DMS 273 treated with DMSO at 0.1 percent for 48 hours (cell line): ENCODE data around the gene VSX1.
A peak's percentile ranks its signal among the peaks of the same experiment; 100 is the strongest.

Experiments used
- DNase-seq: peaks from one replicate; lab custom pipeline; 2025; lab: John Stamatoyannopoulos, UW

The VSX1 gene

DNA sequence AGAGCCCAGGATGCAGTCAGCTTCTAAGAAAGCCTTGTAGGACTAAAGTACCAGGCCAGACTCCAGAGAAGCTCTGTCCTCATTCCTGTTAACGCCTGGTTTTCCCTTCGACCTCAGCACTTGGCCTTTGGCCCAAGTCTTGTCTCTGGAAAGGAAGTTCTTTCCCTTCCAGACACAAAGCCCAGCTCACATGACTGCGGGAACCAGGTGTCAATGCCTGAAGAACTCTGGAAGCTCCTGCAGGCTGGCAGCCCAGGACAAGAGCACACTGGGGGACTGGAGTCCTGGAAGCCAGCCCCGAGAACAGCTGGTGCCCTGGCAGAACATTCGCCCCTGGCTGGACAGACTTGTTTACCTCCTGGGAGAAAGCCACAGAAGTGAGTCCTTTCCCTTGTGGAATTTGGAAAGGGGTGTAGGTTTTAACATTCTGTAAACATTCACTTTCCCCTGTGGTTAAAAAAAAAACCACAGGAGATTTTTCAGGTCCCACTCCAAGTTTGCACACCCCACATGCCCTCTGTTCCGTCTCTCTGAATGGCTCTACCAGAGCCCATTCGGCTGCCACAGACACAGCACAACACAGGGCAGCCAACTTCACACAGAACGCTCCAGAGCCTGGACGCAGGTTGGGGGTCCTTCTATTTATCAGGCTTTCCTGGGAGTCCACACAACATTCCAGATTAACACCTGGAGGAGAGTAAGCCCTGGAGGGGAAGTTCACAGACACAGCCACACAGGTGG, 42.1 kb downstream of the VSX1 start:
- DNase-seq = peak; percentile 52

DNA sequence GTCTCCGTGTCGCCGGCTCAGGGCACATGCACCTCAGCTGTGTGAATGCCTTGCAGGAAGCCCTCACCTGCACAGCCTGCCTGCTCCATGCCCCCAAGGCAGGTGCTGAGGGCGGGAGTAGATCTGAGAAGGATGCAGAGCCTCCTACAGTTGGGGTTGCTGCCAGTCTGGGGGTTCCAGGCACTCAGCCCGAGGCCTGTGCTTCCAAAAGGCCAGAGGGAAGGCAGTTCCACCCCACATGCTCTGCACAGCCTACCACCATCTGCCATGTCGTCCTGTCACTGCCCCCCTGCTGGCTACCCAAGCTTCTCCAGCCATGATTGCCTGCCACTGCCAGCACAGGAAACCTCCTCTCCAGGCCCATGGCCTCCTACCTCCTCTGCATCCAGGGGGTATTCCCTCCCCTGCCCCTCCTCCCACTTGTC, 43.3 kb downstream of the VSX1 start:
- peak; percentile 54 for DNase-seq

DNA sequence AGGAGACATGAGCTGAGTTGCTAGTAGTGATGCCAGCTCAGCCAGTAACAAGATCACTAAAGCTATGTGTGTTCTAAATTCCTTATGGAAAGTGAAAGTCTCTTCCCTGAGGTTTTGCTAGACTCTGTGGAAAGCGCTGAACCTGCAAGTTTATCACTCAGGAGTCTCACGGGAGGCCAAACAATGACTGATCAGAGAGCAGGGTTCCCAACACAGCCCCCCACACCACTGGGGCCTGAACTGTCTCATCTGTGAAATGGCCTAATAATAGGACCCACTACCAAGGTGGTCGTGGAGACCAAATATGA, 43.9 kb downstream of the VSX1 start:
- DNase-seq = no peak

DNA sequence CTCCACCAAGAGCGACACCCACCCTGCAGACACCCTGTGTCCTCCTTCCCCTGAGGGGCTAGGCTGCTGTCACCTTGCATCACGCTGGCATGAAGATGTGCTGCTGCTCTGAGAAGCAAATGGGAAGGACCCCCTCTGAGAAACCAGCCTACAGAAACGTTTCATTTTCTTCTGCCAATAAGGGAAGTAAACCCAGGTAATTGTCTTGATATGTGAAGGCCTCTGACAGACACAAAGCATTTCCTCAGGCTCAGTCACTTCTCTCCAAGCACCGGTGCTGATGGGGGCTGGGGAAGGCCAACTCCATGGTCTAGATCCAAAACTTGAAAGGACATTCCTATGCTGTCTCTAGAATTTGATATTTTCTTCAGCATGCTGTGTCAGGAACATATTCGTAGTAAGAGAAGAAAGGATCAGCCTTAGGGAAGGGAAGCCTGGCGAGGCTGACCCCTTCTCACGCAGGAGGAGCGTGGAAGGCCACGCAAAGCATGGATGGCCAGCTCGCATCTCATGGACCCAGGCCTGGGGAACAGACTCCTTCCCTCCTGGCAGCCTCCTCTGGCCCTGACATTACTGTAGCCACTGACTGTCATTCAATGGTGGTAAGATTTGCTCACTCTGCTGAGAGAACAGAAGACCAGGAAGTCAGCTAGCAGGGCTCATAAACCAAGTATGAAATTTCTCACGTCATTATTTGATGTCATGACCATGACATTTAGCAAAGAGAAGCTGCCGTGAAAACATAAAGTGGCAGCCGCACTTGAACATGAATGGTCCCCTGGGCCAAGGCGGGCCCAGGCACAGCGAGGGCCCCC, 44.4 kb downstream of the VSX1 start:
- no peak for DNase-seq

DNA sequence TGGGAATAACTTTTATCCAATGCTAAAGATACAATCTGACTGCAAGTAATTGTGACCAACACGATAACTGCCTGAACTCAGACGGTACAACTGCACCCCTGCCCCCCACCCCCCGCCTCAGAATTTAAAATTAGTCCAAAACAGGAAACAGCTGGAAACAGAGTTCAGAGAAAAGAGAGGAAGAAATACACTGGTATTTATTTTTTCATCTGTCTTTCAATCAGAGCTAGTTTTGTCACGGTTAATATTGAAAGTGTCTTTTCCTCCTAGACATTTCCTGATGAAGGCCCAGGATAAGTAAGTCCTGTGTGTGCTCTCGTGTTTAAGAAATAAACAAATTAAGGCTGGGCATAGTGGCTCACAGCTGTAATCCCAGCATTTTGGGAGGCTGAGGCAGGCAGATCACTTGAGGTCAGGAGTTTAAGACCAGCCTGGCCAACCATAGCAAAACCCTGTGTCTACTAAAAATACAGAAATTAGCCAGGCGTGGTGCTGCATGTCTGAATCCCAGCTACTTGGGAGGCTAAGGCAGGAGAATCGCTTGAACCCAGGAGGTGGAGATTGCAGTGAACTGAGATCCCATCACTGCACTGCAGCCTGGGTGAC, 45.5 kb downstream of the VSX1 start:
- no peak for DNase-seq

DNA sequence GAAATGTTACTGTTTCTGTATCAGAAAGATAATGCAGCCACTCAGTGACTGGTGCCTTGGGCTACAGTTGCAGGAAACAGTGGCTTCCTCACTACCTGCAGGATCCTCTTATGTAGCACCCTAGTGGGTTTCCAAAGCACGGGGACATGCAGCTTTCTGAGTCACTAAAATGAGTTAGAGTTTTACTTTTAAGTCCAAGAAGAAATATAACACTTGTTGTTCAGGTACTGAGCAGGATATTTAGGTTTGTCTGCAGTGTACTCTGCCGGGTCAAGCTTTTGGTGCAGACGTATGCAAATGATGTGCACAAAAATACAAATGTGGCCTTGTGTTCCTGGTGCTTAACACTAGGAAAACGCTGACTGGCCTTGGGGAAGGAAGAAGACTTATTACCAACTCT, 46.0 kb downstream of the VSX1 start:
- DNase-seq = no peak

GRCh38 chr20:25033924-25034300, 48.0 kb downstream of the VSX1 start:
- DNase-seq = no peak

- DNase-seq = peak; percentile 10
Measured at GRCh38 chr20:25033265-25033923, 48.5 kb downstream of the VSX1 start.

DNA sequence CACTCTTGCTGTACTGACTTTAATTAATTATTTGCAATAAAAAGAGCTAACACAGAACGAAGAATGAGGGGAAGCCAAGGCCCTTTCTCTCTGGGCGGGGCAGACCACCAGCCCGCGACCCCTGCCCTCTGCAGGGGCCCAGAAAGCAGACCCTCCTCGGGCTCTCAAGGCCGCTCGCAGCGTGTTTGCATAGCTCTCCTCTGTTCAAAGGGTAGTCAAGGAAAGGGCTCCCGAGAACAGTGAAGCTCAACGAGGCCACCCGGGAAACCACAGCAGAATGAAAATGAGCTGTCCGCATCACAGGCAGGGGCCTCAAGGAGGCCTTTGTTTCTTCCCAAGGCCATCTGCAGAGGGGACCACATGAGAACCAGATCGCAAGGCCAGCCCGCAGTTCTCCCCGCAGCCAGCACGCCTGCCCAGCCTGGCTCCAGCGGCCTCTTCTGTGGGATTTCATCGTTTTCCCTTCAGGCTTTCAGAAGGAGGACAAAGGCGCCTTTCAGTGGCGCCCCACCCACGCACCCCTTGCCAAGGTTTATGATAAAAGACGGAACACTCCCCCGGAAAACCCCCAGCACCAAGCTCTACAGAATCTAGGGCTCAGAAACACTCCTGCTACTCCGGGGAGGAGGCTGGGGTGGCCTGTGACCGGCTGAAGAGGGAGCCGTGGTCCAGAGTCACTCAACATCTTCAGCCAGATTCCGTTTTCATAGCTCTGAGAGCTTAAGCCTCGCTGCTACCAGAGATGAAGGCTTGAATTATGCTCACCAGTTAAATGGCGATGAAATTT, 49.3 kb downstream of the VSX1 start:
- DNase-seq = no peak

DNA sequence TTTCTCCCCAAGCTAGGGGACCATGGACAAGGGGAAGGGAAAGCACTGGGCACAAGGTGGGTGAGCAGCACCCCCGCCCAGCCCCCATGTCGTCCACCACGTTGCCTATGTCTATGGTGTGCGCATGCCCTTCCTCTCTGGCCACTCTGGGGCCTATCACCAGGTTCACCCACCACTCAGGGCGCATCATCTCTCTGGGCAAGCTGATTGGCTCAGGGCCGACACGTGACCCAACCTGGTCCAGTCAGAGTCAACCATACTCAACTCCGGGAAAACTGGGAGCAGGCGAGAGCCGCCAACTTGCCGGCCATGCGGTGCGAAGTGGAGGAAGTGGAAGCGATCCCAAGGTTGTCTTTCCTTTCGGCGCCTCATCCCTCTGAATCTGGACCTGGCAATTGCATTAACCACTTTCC, 49.9 kb downstream of the VSX1 start:
- DNase-seq = no peak

DNA sequence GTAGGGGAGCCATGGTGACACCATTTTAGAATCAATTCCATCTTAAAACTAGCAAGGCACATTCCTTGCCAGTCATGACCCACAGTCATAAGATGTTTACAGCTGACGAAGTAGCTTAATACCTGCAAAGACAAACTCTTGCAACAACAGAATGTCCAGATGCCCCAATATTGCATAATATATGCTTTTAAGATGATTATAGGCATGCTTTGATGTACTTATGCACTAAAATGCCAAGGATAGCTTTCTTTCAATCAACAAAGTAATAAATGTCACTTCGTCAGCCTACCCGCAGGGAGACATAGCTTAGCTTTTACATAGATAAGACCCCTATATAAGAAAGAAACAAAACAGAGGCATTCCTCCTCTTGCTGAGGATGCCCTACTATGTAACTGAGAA, 50.7 kb downstream of the VSX1 start:
- DNase-seq = no peak

GRCh38 chr20:25030649-25031207, 51.2 kb downstream of the VSX1 start:
- no peak for DNase-seq

GRCh38 chr20:25030007-25030648, 51.8 kb downstream of the VSX1 start:
- no peak for DNase-seq

DNA sequence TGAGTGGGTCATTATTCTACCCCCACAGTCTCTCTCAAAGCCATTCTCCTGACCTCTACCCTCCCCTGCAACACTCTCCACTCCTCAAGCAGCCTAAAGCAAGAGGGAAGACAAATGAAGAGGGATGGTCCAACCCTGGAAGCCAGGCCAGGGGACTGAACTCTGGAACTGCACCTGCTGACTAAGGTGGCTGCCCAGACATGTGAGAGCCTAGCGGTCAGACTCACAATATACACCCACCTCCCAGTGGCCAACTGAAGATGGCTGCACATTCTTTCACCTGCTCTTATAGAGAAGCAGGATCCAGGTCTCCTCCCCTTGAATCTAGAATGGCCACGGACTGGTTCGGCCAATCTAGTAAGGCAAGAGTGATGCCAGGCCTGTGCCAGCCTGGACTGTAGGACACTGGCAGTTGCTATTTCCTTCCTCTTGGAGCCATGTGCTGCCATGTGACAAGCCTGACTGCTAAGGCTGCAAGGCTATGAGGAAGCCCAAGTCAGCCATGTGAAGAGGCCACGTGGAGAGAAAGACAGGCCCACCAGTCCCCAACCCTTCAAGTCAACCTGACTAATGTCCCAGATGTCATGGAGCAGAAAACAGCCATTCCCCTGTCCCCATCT, 55.8 kb downstream of the VSX1 start:
- no peak for DNase-seq
